HG03097 (cell line): Measurements from ENCODE around the gene KRT80.

ENCODE experiments used
- ATAC-seq: cut with Tn5 transposase; IDR thresholded peaks from one replicate; pipeline ENCODE4 v1.9.1; 2021; ENCODE audit not compliant: unreplicated experiment, low FRiP score

Gene KRT80

DNA sequence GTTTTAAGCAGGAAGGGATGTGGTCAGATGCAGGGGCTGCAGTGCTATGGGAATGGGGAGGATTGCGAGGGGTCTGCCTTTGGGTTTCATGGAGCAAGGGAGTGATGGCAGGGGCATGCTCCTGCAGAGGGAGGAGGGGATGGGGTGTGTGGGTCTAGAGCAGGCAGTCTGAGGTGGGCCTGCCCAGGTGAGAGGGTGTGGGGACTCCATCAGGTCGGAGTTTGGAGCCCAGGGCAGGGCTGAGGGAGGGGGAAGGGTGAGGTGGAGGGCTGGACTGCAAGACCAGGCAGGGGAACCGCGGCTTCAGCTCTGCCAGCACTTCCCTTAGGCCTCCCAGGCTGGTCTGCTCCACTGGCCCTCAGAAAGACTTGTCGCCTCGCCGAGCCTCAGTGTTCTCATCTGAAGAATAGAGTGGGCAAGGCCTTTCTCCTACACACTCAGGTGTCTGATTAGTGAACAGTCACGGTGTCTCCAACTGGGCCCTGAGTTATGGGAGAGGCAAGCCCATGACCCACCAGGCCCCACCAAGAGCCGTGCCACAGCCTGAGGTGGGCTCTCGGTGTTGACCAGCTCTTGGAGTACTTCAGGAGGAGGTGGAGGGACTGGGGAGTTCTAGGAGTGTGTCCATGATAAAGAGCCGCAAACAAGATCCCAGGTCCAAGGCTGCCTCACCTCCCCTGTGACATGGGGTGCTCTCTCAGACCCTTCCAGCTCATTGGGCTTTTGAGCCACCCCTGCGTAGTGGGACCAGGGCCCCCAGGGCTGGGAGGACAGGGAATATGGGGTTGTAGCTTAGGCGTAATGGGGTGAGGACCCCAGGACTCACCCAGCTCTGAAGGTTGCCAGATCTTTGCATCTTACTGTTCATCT lies 20.1 kb upstream of the KRT80 start:
- ATAC-seq: no peak

DNA sequence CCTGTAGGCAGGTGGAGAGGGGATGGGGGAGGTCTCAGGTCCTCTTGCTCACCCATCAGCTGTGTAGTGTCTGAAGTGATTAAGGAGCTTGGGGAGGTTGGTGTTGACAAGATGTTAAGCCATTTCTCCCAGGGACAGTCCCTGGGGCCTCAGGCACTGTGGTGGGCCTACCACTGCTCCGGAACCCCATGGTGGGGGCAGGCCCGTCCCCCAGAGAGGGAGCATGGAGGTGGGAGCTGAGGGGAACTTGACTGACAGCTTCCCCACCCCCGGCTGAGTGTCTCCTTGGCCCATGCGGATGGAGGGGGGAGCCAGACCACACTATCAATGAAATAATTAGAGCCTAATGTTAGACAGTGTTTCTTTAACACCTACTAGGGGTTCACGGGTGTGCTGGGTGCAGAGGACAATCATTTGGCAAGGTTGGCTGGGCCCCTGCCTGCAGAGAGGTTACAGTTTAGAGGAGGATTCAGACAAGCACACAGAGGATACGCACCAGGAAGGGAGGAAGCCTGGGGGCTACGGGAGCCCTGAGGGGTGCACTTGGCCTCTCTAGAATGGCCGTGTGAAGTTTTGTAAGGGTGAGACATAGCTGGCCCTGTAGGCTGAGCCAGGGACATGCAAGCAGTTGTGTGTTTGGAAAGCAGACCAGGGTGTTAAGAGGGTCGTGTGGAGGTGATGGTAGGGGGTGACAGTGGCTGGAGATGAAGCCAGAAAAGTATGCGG lies 19.3 kb upstream of the KRT80 start:
- ATAC-seq: no peak

DNA sequence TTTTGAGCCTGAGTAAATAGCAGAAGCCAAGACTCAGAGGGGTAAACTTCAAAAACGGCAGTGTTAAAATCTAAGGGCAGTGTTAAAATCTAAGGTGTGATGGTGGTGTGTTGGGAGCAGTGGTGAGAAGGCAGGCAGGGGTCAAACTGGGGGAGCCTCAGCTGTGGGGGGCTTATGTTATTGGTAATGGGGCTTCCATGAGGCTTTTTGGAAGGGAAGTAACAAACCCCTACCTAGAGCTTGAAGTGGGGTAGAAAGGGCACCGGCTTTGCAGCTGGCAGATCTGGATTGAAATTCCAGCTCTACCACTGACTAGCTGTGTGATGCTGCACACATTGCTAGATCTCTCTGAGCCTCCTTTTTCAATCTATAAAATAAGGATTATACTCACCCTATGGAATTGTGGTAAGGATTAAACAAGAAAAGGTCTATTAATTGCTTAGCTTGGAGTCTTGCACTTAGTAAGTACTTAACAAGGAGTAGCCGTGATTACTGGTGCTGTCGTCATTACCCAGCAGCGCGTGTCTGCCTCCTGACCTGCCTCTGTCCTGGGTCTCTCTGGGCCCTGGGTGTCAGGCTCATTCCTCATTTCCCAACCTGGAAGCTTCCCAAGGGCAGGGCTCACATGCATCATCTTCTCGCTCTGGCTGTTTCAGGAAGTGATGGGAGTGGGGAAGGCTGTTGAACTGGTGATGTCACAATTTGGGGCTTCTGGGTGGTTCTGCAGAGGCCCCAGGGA lies 18.5 kb upstream of the KRT80 start:
- no peak for ATAC-seq

DNA sequence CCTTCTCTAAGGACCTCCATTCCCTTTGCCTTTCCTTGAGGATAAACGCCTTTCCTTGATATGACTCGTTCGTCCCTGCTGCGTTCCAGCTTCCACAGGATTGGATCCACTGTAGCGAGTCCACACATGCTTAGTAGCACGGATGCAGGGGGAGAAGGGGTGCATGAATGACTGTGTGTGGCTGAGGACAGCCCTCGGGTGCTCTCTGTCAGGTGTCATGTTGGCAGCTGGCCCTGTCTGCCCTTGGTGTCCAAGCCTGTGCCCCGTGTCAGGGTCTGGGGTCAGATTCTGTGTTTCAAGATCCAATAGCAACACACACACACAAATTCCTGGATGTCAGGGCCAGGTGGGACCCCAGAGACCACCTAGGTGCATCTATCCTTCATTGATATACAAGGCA lies 17.5 kb upstream of the KRT80 start:
- ATAC-seq: no peak

DNA sequence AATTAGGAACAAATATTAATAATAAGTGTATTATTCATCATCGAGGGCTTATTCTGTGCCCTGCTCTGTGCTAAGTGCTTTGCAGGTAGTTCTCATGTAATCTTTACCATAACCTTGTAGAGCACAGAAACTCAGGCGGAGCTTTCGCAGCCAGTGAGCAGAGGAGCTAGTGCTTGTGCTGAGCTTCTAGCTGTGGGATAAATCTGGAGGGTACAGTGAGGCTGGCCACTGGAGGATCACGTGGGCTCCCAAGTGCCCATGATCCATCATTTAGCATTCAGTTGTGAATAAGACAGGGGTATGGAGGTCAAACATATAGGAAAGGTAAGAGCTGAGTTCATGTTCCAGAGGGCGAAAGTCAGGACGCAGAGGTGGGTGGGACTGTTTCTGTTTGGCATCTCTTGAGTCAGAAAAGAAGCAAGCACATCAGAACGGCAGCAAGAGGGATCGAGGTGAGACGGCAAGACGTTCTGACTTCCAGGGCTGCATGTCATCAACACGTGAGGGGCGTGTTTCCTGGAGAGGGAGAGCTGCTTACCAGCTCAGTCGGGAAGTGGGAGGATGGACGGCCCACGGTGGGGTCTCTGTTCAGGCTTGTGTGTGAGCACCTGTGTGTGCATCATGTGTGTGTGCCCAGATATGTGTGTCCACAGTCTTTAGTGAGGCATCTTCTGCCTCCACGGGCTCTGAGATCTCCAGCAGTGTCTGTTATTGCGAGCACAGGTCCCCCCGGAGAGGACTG lies 16.8 kb upstream of the KRT80 start:
- ATAC-seq: no peak

DNA sequence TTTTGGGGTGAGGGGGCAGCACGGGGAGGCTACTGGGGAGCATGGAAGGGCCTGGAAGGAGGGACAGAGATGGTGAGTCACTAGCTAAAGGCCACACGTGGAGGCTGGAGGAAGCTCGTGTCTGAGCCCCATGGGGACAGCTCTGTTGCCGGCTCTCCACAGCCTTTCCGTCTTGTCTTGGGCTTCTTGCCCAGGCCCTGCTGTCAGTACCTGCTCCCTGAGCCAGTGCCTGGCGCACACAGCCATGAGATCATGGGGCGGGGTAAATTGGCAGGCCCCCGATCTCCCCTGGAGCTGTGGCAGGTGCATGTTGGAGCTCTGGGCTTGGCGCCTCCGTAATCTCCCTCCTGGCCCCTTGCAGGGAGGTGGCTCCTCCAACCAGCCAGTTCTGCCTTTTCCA lies 16.1 kb upstream of the KRT80 start:
- no peak for ATAC-seq

DNA sequence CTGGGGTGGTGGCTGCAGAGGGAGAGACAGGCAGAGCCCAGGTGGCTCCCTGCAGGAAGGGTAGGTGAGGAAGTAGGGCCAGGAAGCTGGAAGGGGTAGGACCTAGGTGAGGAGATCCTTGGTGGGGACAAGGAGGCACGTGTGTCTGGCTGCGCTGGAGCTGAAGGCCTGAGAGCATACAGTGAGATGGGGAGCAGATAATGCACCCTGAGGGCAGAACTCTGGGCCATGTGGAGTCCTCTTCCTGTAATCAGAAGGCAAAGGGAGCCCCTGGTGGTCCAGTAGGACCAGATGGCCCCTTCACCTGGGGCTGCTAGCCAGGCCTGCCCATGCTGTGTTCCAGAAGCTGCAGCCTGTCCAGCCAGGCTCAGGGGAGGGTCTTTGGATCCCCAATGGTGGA lies 15.3 kb upstream of the KRT80 start:
- ATAC-seq: no peak

DNA sequence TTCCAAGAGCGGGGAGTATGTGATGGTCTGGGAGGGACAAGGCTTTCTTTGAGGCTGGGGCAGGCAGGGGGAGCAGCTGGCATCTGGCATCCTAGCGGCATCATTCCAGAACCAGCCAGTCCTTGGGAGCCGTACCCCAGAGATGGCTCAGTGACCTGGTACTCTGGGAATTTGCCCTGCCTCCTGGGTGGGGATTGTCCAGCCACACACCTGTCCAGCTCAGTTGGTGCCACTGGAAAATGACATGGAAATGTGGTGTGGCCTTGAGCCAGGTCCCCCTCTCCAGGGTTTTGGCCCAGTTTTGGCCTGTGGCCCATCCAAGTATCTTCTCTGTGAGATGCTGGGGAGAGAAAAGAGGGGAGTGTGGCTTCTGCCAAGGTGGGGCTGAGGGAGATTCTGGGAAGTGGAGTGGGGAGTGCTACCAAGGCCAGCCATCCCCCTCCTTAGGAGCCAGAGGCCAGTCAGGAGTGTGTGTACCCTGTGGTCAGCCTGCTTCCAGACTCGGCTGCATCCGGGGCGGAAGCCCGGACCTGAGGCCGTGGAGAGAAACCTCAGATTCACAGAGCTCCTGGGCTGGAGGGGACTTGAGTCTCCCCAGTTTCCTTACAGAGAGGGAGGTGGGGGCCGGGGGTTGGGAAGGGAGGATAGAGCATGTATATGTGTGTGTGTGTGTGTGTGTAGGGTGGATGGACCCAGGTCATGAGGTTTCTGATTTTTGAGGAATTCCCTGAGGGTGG lies 14.7 kb upstream of the KRT80 start:
- no peak for ATAC-seq

DNA sequence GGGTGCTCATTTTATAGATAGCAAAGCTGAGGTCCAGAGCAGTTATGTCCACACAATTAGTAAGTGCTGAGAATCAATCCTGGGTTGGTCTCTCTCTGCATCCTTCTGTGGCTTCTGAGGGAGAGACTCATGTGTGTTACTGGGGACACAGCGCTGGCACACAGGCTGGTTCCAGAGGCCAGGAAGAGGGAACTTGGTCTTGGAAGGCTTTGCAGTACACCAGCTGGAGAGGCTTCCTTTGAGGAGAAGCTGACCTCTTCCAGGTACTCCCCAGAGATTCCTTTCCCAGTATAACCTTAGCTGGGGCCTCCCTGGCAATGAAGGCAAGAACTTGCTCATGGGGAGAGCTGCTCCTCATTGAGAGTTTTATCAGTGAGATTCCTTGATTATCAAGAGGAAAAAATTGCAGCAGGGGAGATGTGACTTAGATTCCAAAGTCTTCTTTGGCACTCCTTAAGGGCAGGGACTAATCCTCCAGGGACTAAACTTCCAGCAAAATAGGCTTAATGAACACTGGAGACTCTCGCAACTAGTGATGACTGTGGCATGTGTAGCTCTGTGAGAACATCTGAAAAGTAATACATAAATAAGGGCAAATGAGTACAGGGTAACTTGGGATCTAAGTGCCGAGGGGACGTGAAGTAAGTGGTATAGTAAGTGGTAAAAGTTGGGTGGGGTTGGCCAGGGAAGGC lies 13.9 kb upstream of the KRT80 start:
- no peak for ATAC-seq

DNA sequence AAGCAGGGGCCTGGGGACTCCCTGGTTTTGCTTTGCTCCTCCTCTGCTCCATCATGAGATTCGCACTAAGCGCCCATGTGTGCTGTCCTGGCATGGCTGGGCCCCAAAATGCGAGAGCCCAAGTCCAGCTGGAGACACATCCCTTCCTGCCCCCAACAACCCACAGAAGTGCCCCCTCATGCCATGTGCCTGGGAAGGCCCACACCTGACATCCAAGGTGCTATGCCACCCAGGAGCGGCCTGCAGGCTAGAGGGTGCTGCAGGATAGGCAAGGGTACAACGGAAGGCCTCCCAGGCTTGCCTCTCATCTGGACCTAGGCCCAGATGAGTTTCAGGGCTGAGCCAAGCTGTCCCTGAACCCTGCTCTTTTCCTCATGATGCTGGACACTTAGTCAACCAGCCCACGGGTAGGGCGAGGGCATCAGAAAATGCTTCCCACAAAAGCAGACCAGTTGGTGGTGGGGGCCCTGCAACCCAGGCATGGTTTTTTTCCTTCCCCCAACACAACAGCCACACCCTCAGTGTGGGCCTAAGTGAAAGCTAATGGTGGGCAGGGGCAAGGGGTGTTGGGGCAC lies 13.2 kb upstream of the KRT80 start:
- ATAC-seq: no peak

DNA sequence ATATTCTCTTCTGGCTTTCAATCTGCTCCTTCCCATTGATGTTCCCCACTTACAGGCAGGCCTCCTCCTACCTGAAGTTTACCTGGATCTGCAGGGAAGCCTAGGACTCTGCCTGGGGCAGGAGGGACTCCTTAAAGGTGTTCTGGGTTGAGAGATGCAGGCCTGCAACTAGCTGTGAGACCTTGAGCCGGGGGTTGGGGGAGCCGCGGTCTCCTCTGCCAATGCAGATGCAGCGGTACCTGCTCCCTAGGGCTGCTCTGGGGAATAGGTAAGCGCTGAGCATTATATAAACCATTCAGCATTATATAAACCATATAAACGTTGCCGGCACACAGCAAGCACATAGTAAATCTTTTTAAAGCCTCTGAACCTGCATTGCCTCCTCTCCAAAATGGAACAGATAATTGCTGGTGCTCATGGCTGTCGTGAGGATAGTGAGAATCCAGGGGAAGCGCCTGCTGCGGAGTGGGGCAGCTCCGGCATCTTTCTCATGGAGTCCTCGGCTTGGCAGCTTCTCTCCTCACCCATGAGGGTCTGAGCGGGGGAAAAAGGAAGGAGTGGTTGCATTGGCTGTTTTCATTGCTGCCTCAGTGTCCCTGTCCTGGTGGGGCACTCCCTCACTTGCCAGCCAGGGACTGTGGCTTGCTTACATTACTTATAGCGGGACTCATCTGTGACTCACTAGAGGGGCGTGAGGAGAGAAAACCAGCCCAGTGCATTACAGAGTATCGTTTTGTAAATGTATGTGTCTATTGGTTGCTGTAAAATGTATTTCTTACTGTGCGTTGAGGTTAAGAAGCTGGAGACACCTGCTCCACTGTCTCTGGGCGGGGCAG lies 12.5 kb upstream of the KRT80 start:
- ATAC-seq: no peak

DNA sequence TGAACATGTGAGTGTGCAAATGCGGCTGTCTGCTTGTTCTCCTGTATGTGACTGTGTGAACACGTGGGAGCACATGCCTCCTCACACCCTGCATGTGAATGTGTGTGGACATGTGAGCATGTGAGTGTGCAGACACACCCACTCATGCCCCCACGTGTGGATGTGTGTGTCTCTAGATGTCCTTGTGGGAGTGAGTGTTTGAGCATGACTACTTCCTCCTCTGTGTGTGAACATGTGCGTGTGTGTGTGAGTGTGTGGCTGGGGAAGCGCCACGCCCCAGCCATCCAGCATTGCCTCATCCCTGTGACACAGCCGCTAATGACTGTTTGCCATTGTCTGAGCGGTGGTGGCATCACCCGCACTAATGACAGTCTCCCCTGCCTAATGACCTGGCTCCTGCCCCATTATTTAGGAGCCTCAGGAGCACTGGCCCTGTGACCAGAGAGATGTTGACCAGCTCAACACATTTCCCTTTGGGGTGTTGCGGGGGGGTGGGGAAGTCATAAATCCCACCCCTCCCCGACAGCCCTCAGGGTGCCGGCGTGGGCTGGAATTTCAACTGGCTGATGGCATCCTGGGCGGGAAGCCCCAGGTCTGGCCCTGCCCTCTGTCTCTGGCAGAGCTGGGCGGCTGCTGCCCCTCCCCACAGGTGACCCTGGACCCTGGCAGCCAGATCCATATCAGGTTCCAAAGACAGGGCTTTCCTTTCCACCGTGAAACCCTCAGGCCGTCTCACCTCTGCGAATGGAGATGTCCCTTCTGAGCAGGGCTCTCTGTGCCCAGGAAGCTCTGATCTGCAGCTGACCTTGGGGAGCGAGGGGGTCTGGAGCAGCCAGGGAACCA lies 11.5 kb upstream of the KRT80 start:
- no peak for ATAC-seq

DNA sequence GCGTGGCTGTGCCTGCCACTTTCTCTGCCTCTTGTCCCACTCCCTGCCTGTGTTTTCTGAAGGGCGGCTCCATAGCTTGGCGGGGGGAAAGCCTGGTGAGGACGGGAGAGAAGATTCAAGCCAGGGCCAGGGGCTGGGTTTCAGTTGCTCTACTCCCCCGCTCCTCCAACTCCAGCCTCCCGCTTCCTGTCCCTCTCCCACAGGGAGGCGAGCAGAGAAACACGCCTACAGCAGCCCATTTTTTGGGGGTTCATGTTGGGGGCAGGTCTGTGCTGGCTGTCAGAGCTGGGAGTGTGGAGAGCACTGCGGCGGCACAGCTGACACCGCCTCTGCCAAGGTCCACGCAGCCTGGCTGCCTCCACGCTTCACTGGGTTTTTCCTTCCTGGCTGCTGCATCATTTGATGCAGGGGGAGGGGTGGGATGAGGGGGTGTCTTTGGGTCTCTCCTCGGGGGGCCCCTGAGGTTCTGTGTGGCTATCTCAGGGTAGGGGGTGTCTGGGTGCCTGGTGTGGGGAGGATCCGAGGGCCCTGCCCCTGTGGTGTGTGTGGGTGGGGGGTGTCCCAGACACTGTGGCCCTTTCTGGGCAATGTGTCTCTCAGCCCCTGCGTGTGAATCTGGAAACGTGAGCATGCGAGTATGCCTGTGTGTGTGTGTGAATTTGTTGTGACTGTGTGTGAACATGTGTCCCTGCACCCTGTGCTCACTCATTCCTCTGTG lies 10.7 kb upstream of the KRT80 start:
- no peak for ATAC-seq

DNA sequence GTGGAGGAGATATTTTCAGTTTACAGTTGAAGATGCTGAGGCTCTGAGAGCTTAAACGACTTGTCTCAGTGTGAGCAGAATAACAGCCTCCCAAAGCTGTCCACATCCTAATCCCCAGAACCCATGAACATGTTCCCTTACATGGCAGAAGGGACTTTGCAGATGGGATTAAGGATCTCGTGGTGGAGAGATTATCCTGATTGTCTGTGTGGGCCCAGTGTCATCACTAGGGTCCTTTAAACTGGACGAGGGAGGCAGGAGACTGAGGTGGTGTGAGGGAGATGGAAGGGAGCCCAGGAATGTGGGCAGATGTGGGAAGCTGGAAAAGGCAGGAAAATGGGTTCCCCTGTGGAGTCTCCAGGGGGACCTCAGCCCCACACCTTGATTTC lies 9.6 kb upstream of the KRT80 start:
- ATAC-seq: no peak

DNA sequence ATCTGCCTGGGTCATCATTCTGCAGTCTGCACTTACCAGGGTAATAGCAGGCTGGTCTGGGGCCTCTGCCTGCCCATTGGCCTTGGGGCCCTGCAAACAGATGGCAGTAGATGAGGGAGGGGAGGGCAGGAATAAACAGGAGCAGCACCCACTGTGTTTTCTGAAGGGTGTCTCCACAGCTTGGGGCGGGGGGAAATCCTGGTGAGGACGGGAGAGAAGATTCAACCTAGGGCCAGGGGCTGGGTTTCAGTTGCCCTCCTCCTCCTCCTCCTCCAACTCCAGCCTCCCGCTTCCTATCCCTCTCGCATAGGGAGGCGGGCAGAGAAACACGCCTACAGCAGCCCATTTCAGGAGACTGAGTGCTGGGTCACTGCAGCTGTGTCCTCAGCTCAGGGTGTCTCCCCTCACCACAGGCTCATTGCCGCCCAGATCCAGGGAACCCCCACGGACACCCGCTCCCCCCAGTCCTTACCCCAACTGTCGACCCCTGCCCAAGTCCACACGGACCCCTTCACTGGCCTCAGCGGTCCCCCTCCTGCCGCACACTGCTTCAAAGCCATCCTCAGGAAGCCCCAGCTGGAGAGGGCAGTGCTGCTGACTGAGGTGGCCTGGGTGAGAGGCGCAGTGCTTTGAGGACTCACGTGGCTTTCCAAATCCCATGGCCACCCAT lies 9.1 kb upstream of the KRT80 start:
- ATAC-seq: no peak

DNA sequence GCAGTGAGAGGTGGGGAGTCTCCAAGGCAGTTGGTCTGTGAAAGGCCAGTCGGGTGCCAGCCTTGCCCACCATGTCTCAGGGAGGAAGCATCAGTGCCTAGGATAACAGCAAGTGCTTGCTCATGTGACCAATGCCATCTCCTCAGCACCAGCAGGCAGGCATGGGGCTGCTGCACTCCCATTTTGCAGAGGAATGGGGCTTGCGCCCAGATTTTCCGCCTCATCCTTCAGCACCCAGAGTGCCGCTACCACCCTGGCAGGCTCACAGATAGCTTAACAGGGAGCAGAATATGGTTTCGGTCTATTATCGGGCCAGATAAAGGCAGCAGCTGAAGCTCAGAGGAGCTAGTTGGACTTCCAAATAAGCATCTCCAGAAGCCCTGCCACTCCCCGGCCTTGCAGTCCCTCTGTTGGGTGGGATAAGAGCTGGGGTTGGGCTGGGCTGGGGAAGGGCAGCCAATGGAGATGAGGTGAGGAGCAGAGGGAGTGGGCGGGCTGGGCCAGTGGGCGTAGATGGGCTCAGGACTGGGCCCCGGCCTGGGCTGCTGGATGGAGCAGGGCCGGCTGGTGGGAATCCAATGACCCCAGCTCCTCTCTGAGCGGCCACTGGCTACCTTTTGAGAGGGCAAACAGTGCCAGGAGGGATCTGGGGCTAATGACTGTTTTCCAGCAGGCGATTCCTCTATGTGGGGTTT lies 8.4 kb upstream of the KRT80 start:
- no peak for ATAC-seq
